ENCODE data around the gene TRIM65.
A peak's percentile ranks its signal among the peaks of the same experiment; 100 is the strongest.

Gene TRIM65

DNA sequence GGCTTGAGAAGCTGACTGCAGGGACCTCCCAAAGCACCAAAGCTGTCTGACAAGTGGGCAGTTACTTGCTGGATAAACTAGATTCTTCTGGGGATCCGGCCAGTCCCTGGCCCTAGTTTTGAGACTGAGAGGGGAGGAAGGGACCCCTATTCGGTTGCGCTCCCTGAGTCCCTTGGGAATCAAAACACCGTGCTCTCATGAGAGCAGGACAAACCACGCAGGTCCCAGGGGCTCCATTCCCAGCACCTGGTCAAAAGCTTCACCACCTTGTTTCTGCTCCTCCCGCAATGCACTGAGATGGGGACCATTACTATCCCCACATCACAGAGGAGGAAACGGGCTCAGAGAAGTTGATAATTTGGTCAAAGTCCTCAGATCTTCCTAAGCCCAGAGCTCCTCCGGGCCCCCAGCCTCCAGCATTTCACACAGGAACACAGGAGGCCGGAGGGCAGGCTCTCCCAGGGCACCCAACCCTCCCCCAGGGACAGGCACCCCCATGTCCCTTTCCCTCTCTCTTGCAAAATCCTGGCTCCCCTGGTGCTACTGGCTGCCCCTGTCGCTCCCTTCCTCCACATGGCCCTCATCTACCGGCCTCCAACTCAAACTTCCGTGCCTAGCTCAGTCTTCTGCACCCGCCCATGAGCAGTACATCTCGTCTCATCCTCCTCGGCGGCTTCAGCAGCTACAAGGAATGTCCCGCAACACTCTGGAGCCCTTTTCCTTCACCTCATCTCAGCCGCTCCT is 3.3 kb downstream of the TRIM65 start:
- no peak for TF ChIP-seq RAD21 (IDR thresholded peaks at IDR 0.05; ENCODE audit: low read depth)

DNA sequence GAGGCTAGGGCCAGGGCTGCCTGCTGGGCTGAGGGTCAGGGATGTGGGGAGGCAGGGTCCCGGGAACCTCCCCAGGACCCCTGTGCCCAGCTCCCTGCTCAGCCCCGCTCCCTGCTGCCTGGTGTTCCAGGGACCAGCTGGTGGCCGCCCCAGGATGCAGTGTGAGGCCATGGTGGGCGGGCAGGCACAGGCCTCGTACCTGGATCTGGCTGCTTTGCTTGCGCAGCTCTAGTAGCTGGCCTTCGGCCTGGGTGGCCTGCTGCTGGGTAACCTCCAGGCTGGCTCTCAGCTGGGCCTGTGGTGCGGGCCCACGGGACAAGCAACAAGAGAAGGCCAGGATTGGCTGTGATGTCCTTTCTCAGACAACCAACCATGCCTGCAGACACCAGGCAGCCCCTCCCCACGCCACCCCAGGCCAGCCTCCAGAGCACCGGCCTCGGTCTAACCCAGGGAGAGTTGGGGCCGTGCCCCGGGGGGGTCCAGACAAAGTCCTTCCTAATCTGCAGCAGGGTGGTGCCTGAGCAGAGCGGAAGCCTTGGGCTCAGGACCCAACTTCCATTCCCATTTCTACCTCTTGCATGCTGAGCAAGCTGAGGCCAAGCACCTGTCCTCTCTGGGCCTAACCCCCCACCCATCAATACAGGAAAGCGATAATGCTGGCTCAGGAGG is 4.1 kb downstream of the TRIM65 start:
- TF ChIP-seq EGR1 (IDR thresholded peaks at IDR 0.05) (no peak), FOXM1 (IDR thresholded peaks at IDR 0.05; ENCODE audit: borderline replicate concordance, low read depth) (no peak), TCF12 (IDR thresholded peaks at IDR 0.05; ENCODE audit: low read depth) (no peak), ZBTB7A (IDR thresholded peaks at IDR 0.05; ENCODE audit: low read depth) (0 out of 2 replicates have a peak, but pooled peaks have one; percentile 2), YY1 (IDR thresholded peaks at IDR 0.05; ENCODE audit: low read depth) (no peak)

DNA sequence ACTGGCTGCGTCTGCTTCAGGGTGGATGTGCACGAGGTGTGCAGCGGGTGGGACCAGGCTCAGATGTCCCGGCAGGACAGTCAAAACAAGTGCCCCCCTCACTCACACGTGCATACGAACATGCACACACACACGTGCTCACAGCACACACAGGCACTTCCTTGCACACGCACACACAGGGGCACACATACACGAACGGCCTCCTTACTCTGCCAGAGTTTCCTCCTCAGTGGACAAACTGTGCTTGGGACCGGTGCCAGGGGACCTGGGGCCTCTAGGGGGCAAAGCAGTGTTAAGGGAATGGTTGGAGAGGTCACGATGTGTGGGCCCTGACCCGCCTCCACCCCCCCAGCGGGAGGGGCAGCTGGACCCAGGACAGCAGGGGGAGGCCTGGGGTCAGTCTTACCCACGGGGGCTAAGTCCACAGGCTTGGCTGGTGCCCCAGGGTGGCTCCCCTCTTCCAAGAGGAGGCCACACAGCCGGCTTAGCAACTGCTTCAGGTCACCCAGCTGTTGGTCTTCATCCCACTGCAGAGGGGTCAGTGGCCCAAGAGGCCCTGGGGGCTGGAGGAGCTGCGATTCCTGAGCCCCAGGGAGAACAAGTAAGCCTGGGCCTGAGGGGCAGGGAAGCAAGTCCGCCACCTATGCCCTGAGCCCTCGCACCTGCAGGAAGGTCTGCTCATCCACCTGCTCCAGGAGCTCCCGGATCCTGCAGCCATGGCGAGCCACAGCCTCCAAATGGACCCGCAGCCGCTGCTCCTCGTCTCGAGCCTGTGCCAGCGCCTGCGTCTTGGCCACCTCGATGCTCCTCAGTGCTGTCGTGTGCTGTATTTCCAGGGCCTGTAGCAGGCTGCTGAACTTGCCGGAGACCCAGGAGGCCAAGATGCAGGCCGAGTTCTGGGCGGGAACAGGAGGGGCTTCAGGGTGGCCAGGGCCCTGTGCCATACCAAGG is 4.9 kb downstream of the TRIM65 start:
- TF ChIP-seq, protein P1, sequence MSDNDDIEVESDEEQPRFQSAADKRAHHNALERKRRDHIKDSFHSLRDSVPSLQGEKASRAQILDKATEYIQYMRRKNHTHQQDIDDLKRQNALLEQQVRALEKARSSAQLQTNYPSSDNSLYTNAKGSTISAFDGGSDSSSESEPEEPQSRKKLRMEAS (IDR thresholded peaks at IDR 0.05): no peak
- no peak for TF ChIP-seq TAF1 (IDR thresholded peaks at IDR 0.05; ENCODE audit: low read depth)
- TF ChIP-seq FOXM1 (IDR thresholded peaks at IDR 0.05; ENCODE audit: borderline replicate concordance, low read depth): no peak
- no peak for TF ChIP-seq YY1 (IDR thresholded peaks at IDR 0.05; ENCODE audit: low read depth)
- TF ChIP-seq RAD21 (IDR thresholded peaks at IDR 0.05; ENCODE audit: low read depth): no peak
- no peak for TF ChIP-seq ZBTB7A (IDR thresholded peaks at IDR 0.05; ENCODE audit: low read depth)
- TF ChIP-seq, protein P2, sequence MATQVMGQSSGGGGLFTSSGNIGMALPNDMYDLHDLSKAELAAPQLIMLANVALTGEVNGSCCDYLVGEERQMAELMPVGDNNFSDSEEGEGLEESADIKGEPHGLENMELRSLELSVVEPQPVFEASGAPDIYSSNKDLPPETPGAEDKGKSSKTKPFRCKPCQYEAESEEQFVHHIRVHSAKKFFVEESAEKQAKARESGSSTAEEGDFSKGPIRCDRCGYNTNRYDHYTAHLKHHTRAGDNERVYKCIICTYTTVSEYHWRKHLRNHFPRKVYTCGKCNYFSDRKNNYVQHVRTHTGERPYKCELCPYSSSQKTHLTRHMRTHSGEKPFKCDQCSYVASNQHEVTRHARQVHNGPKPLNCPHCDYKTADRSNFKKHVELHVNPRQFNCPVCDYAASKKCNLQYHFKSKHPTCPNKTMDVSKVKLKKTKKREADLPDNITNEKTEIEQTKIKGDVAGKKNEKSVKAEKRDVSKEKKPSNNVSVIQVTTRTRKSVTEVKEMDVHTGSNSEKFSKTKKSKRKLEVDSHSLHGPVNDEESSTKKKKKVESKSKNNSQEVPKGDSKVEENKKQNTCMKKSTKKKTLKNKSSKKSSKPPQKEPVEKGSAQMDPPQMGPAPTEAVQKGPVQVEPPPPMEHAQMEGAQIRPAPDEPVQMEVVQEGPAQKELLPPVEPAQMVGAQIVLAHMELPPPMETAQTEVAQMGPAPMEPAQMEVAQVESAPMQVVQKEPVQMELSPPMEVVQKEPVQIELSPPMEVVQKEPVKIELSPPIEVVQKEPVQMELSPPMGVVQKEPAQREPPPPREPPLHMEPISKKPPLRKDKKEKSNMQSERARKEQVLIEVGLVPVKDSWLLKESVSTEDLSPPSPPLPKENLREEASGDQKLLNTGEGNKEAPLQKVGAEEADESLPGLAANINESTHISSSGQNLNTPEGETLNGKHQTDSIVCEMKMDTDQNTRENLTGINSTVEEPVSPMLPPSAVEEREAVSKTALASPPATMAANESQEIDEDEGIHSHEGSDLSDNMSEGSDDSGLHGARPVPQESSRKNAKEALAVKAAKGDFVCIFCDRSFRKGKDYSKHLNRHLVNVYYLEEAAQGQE (IDR thresholded peaks at IDR 0.05; ENCODE audit: low read depth): no peak
- TF ChIP-seq, protein P3, sequence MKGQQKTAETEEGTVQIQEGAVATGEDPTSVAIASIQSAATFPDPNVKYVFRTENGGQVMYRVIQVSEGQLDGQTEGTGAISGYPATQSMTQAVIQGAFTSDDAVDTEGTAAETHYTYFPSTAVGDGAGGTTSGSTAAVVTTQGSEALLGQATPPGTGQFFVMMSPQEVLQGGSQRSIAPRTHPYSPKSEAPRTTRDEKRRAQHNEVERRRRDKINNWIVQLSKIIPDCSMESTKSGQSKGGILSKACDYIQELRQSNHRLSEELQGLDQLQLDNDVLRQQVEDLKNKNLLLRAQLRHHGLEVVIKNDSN (IDR thresholded peaks at IDR 0.05): no peak
- no peak for TF ChIP-seq TEAD4 (IDR thresholded peaks at IDR 0.05)
- no peak for TF ChIP-seq CEBPB (IDR thresholded peaks at IDR 0.05)
- no peak for TF ChIP-seq EGR1 (IDR thresholded peaks at IDR 0.05)
- TF ChIP-seq TCF12 (IDR thresholded peaks at IDR 0.05; ENCODE audit: low read depth): no peak
- no peak for TF ChIP-seq EP300 (IDR thresholded peaks at IDR 0.05; ENCODE audit: borderline replicate concordance)
- no peak for TF ChIP-seq CREB1 (IDR thresholded peaks at IDR 0.05; ENCODE audit: low read depth)
- TF ChIP-seq NFIC (IDR thresholded peaks at IDR 0.05): no peak

DNA sequence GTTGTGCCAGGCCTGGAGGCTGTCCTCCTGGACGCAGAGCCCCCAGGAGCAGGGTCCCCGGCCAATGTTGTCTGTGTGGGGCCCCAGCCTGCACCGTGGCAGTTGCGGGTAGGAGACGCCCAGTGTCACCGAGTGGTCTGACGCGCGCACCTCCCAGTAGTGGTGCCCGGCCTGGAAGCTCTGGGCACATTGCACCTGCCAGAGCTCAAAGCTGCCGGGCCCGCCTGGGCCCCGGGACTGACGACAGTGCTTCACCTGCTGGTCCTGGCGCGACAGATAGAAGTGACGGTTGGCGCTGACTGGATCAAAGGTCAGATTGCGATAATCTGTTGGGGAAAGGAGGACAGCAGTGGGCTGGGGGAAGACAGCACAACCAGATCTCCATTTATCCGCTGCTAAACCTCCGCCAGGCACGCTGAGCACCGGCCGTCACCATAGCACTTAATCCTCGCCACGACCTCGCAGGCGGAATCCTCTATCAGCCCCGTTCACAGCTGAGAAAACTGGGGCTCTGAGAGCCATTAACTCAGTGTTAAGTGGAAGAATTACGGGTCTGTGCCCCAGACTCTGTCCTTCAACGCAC is 5.6 kb downstream of the TRIM65 start:
- TF ChIP-seq TCF12 (IDR thresholded peaks at IDR 0.05; ENCODE audit: low read depth): no peak
- no peak for TF ChIP-seq TAF1 (IDR thresholded peaks at IDR 0.05; ENCODE audit: low read depth)
- TF ChIP-seq, protein P1 (IDR thresholded peaks at IDR 0.05): no peak
- TF ChIP-seq, protein P3 (IDR thresholded peaks at IDR 0.05): no peak
- TF ChIP-seq RAD21 (IDR thresholded peaks at IDR 0.05; ENCODE audit: low read depth): no peak
- TF ChIP-seq ZBTB7A (IDR thresholded peaks at IDR 0.05; ENCODE audit: low read depth): no peak
- TF ChIP-seq EGR1 (IDR thresholded peaks at IDR 0.05): no peak
- no peak for TF ChIP-seq YY1 (IDR thresholded peaks at IDR 0.05; ENCODE audit: low read depth)
- TF ChIP-seq, protein P2 (IDR thresholded peaks at IDR 0.05; ENCODE audit: low read depth): no peak
- TF ChIP-seq CREB1 (IDR thresholded peaks at IDR 0.05; ENCODE audit: low read depth): no peak
- no peak for TF ChIP-seq NFIC (IDR thresholded peaks at IDR 0.05)
- no peak for TF ChIP-seq CEBPB (IDR thresholded peaks at IDR 0.05)
- no peak for TF ChIP-seq TEAD4 (IDR thresholded peaks at IDR 0.05)
- no peak for TF ChIP-seq FOXM1 (IDR thresholded peaks at IDR 0.05; ENCODE audit: borderline replicate concordance, low read depth)
- TF ChIP-seq EP300 (IDR thresholded peaks at IDR 0.05; ENCODE audit: borderline replicate concordance): no peak

DNA sequence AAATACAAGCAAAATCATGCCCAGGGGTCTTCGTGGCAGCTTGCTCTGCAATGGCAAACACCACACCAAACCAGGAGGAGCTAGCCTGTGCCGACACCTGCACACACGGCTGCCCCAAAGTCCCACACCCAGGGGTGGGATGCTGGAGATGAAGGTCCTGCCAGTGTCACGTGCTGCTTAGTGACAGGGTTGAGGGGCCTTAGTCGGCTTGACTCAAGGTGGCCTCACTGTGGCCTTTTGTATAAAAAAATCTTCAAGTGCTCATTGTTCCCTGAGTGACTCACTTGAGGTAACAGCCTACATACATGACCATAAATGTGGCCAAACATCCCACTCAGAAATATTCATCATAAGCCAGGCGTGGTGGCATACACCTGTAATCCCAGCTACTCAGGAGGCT is 7.3 kb downstream of the TRIM65 start:
- TF ChIP-seq, protein P3 (IDR thresholded peaks at IDR 0.05): peak; percentile 35; the same call in 1 of the 2 replicates
- TF ChIP-seq YY1 (IDR thresholded peaks at IDR 0.05; ENCODE audit: low read depth): no peak
